Gastrocnemius medialis (tissue), 4 donors: ENCODE data around the gene SCD5.

ENCODE experiments used
- POLR2A ChIP-seq, 2 donors: fragments of 450-650 bp; IDR thresholded peaks; one replicate each; pipeline ENCODE4 v1.6.1; 2017; ENCODE audit warnings: antibody characterized with exemption in 2 of 2, mild to moderate bottlenecking in 2 of 2, moderate library complexity in 2 of 2
- TF ChIP-seq, protein P1 (sequence below), 5 experiments: fragments of 450-650 bp in 3 of 5; fragments of 200-600 bp in 2 of 5; sonication (generic) in 2 of 5; IDR thresholded peaks in 4 of 5; conservative IDR thresholded peaks in 1 of 5; 1 replicate in 4 of 5; 2 replicates in 1 of 5; pipeline ENCODE4 v1.5.1; 2016 to 2019; ENCODE audit warnings: antibody characterized with exemption in 5 of 5, mild to moderate bottlenecking in 3 of 5, moderate library complexity in 3 of 5

DNA sequence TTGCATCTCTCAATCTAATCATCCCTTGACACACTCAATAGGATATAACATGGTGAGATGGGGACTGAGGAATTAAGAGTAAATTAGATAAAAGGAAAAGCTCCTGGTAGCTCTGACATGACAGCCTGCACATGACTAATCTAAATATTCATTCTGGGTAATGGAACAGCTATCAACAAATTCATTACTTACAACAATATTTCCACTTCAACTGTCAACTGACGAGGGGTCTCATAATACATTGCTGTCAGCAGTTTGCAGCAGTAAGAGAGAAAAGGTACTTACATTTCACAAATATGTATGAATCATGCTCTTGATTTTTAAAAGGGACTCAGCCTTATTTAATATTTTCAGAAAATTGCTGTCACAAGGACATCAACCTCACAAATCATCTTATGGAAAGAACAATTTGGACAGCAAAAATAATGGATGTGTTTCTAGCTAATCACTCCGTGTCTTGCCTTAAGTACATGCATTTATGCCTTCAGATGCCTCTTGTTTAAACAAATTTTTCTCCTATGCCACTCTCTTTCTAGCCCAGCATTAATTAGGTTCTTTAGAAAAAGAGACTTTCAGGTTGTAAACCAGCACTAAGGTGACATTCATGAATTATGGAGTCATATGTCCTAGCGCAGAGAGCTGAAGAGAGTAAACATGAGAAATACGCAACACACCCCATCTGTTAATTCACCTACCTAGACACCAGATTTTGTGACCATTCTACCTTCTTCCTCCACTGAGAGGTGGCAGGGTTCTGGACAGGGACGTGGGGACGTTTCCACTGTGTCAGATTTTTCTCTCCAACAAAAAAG, 137.2 kb downstream of the SCD5 start:
- TF ChIP-seq, protein P1, sequence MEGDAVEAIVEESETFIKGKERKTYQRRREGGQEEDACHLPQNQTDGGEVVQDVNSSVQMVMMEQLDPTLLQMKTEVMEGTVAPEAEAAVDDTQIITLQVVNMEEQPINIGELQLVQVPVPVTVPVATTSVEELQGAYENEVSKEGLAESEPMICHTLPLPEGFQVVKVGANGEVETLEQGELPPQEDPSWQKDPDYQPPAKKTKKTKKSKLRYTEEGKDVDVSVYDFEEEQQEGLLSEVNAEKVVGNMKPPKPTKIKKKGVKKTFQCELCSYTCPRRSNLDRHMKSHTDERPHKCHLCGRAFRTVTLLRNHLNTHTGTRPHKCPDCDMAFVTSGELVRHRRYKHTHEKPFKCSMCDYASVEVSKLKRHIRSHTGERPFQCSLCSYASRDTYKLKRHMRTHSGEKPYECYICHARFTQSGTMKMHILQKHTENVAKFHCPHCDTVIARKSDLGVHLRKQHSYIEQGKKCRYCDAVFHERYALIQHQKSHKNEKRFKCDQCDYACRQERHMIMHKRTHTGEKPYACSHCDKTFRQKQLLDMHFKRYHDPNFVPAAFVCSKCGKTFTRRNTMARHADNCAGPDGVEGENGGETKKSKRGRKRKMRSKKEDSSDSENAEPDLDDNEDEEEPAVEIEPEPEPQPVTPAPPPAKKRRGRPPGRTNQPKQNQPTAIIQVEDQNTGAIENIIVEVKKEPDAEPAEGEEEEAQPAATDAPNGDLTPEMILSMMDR (IDR thresholded peaks at IDR 0.05 in 4 of 5, conservative IDR thresholded peaks at IDR 0.05 in 1 of 5), result no peak
- no peak for TF ChIP-seq POLR2A (IDR thresholded peaks at IDR 0.05)
